Kidney (tissue), 14 donors: Measurements from ENCODE around the gene NDST1. TPM values are rescaled to one million over a fixed set of nuclear protein-coding genes. Genes with fewer than 3 reads are reported as not detected.

ENCODE experiments used
- DNase-seq, 5 donors: peaks; one replicate each; pipeline ENCODE4 v3.0.0-alpha.2; 2013 to 2020
- FAIRE-seq: peaks from 2 replicates; lab custom pipeline; 2012; peaks lifted over from hg19 to GRCh38; lab: Jason Lieb, UNC
- H3K27ac ChIP-seq, 2 donors: one replicate each; pipeline ENCODE4 v1.7.0; 2013; ENCODE audit warnings: low read depth in 2 of 2, low read length in 2 of 2, inconsistent platforms in 1 of 2
- H3K27me3 ChIP-seq: one replicate; pipeline ENCODE4 v1.7.1; 2013; ENCODE audit warnings: low read length, inconsistent platforms; ENCODE audit not compliant: control insufficient read depth, insufficient read depth
- H3K36me3 ChIP-seq, 3 donors: one replicate each; pipeline versions ENCODE4 v1.7.0 to v1.7.1; 2013; ENCODE audit warnings: low read length in 3 of 3, control low read depth in 1 of 3, inconsistent platforms in 1 of 3; ENCODE audit not compliant: insufficient read depth in 3 of 3, control insufficient read depth in 2 of 3
- H3K4me1 ChIP-seq, 3 donors: one replicate each; pipeline versions ENCODE4 v1.7.0 to v1.7.1; 2013; ENCODE audit warnings: low read length in 3 of 3, inconsistent platforms in 1 of 3, low read depth in 1 of 3; ENCODE audit not compliant: control insufficient read depth in 2 of 3, insufficient read depth in 2 of 3
- H3K4me3 ChIP-seq, 3 donors: one replicate each; pipeline versions ENCODE4 v1.7.0 to v1.8.1; 2013; ENCODE audit warnings: low read length in 3 of 3, control low read depth in 1 of 3, inconsistent platforms in 1 of 3
- H3K9ac ChIP-seq, 3 donors: one replicate each; pipeline versions ENCODE4 v1.7.0 to v1.7.1; 2013; ENCODE audit warnings: low read length in 3 of 3, control low read depth in 1 of 3, inconsistent platforms in 1 of 3
- H3K9me3 ChIP-seq, 3 donors: one replicate each; pipeline versions ENCODE4 v1.7.0 to v1.7.1; 2013; ENCODE audit warnings: low read length in 3 of 3, control low read depth in 1 of 3, inconsistent platforms in 1 of 3; ENCODE audit not compliant: control insufficient read depth in 2 of 3, insufficient read depth in 1 of 3
- CTCF ChIP-seq: IDR thresholded peaks from 3 replicates; pipeline ENCODE4 v1.5.1; 2012; ENCODE audit warnings: mild to moderate bottlenecking, moderate library complexity, borderline replicate concordance; ENCODE audit not compliant: insufficient read depth; ENCODE audit errors: extremely low read depth
- intact Hi-C: fragments of 100-400 bp; cut with DNase I; formaldehyde crosslinking; loops from one replicate; pipeline ENCODE4 v1.11.1; 2022
- polyA plus RNA-seq: library from polyadenylated mRNA; stranded (reverse); fragments of 350-450 nt; fragmentation: Illumina TruSeq; extraction: RNeasy Lipid Tissue Mini Kit (QIAGEN cat#74804); gene quantifications from one replicate; pipeline ENCODE4 v1.2.3, GENCODE V29; 2014; ENCODE audit warnings: low read depth, low replicate concordance; ENCODE audit not compliant: insufficient read depth
- total RNA-seq: library from RNA; stranded (reverse); fragmentation: NEBNext Ultra II Directional; extraction: Animal tissue kit (Norgen Biotek cat#: 25700); gene quantifications from one replicate; pipeline ENCODE4 v1.2.1, GENCODE V29; 2021
- donor health status: control.
- donor health status: control.
- donor health status: control.
- donor health status: control.
- donor health status: control.
- donor health status: DM: yes; HTN: yes; CAD: no.
- donor health status: Normal renal cell carcinoma (clear cell type).

The NDST1 gene
- total and polyA plus RNA-seq, 2 donors from 2014 or later, result 11.7 to 60.7 TPM

DNA sequence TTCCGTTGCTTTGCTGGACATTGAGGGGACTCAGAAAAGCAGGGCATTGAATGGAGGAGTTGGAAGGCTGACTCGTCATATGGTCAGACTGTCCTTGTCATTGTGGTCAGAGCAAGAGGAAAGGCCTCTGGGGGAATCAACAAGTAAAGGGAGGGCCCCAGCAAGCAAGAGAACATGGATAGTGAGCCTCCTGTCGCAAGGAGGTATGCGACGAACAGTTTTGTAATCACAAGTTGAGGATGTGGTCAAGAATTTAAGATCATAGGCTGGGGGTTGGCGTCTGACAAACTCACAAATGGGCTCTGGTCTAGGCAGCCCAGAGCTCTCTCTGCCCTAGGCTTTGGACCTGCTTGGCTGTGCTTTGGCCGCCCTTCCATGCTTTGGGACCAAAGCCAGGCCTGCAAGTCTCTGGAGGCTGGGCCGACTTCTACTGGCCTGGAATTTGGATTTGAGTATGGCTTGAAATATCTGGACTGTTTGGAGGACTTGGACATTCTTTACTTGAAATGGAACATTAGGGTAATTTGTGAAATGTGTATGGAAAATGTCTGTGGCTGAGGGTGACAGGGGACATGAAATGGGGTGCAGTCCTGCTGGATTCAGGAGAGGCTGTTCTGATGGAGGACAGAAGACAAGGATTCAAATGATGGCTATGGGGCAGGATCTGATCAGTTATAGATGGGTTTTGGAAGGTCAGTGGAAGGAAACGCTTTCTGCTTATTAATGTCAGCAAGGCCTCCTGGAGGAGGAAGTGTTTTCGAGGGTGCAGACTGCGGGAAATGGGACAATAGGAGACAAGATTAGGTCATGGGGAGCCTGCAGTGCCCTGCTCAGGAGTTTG is 19.2 kb upstream of the NDST1 start:
- DNase-seq (peak in 1 of 5 donors; percentile 91), FAIRE-seq (no peak)
- Histone ChIP-seq H3K9me3 (no peaks in the 10 kb centered on the region), H3K9ac (peak overlapping the region in 2 of 3 donors; percentile 31 to 32), H3K4me3 (peak overlapping the region in 2 of 3 donors; percentile 24 to 27), H3K27me3 (no peaks in the 10 kb centered on the region), H3K4me1 (peaks cover 2 to 50% (median 43%) of the 10 kb centered on the region in 3 donors), H3K27ac (peak overlapping the region; percentile 61 to 85), H3K36me3 (peaks cover 0 to 6% (median 2%) of the 10 kb centered on the region in 3 donors)
- intact Hi-C loops, result no loop called here
- TF ChIP-seq CTCF, result no peak

DNA sequence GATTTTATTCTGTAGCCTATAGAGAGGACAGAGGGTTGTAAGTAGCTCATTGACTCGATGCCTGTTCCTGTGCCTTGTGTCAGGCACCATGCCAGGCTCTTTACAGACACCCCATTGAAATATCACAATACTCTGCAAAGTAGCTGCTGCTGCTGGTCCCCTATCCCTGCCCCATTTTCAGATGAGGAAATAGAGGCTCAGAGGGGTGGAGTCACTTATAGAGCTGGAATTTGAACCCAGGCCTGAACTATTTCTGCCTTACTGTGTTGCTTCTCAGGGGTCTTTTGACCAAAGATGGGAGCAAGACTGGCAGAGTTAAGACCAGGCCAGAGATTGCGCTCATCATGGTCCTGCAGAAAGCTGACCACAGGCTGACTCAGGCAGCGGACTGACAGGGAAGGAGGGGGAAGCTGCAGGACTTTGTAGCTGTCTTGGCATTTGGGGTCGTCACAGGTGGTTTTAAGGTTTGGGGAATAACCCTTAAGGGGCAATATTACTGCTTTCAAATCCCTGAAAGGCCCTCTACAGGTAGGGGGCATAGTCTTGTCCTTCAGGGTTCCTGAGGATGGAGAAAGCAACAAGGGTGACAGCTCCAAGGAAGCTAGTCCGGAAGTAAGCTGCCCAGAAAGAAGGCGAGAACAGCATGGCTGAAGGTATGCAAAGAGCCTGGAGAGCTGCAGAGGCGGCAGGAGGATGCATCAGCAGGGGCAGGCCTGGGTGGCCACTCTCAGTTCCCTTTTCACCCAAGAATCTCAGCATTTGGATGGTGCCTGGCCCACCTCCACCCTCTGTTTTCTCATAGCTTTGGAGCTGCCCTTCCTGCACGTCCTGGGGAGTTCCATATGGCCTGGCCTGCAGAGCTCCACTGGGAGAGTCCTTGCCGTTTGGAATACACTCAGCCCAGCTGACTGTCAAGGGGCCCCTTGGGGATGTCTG is 18.3 kb upstream of the NDST1 start:
- FAIRE-seq, result no peak
- H3K27ac ChIP-seq, result peak overlapping the region; percentile 30 to 85
- H3K9ac ChIP-seq, result peak overlapping the region in 2 of 3 donors; percentile 31 to 60
- H3K36me3 ChIP-seq, result peaks cover 0 to 6% (median 2%) of the 10 kb centered on the region in 3 donors
- TF ChIP-seq CTCF, result no peak
- intact Hi-C loops, result no loop called here
- no peak overlapping the region for H3K4me3 ChIP-seq
- no peaks in the 10 kb centered on the region for H3K9me3 ChIP-seq
- H3K27me3 ChIP-seq, result no peaks in the 10 kb centered on the region
- H3K4me1 ChIP-seq, result peaks cover 2 to 50% (median 43%) of the 10 kb centered on the region in 3 donors
- DNase-seq, result no peak

GRCh38 chr5:150490296-150490669 is 17.6 kb upstream of the NDST1 start:
- Histone ChIP-seq H3K27ac (peak overlapping the region in 1 of 2 donors; percentile 24), H3K4me3 (no peak overlapping the region), H3K9me3 (no peaks in the 10 kb centered on the region), H3K4me1 (peaks cover 2 to 50% (median 43%) of the 10 kb centered on the region in 3 donors), H3K9ac (no peak overlapping the region), H3K36me3 (peaks cover 0 to 6% (median 2%) of the 10 kb centered on the region in 3 donors), H3K27me3 (no peaks in the 10 kb centered on the region)
- intact Hi-C loops, result no loop called here
- FAIRE-seq, result no peak
- no peak for TF ChIP-seq CTCF
- DNase-seq, result no peak
